Sigmoid colon (tissue), 4 donors: ENCODE results near the gene TRIM65.

Source experiments
- CTCF ChIP-seq, 4 experiments: fragments of 450-650 bp in 3 of 4; fragments of 200-600 bp in 1 of 4; IDR thresholded peaks; one replicate each; pipeline ENCODE4 v1.5.1; 2016 to 2019; ENCODE audit warnings: antibody characterized with exemption in 4 of 4, mild to moderate bottlenecking in 3 of 4, moderate library complexity in 2 of 4
- EP300 ChIP-seq, 4 donors: sonication (generic); formaldehyde crosslinking; IDR thresholded peaks; one replicate each; pipeline ENCODE4 v1.6.1; 2017; ENCODE audit warnings: antibody characterized with exemption in 4 of 4
- POLR2A ChIP-seq, 2 donors: fragments of 450-650 bp; IDR thresholded peaks; one replicate each; pipeline ENCODE4 v1.6.1; 2016; ENCODE audit warnings: antibody characterized with exemption in 2 of 2, mild to moderate bottlenecking in 2 of 2, moderate library complexity in 2 of 2

- TF ChIP-seq CTCF (IDR thresholded peaks at IDR 0.05) = no peak
- TF ChIP-seq POLR2A (IDR thresholded peaks at IDR 0.05) = no peak
- TF ChIP-seq EP300 (IDR thresholded peaks at IDR 0.05) = no peak
Measured at GRCh38 chr17:75873587-75874322, 23.0 kb downstream of the TRIM65 start.
